Right renal pelvis (tissue), 4 donors: ENCODE data around the gene FRMD6. TPM values are rescaled to one million over a fixed set of nuclear protein-coding genes. Genes with fewer than 3 reads are reported as not detected.
A peak's percentile ranks its signal among the peaks of the same experiment; 100 is the strongest.

Experiments
- DNase-seq, 4 donors: peaks; one replicate each; pipeline ENCODE4 v3.0.0-alpha.2; 2013; ENCODE audit warnings: low read depth in 4 of 4, low spot score in 3 of 4, missing footprints in 1 of 4
- polyA plus RNA-seq, 4 donors: library from polyadenylated mRNA; unstranded; fragments of 120-200 nt; gene quantifications; one replicate each; pipeline ENCODE4 v1.2.1, GENCODE V29; 2013; ENCODE audit not compliant: insufficient read length in 4 of 4

The FRMD6 gene
- polyA plus RNA-seq, 4 donors = 18.0 to 21.0 (median 20.6) TPM

DNA sequence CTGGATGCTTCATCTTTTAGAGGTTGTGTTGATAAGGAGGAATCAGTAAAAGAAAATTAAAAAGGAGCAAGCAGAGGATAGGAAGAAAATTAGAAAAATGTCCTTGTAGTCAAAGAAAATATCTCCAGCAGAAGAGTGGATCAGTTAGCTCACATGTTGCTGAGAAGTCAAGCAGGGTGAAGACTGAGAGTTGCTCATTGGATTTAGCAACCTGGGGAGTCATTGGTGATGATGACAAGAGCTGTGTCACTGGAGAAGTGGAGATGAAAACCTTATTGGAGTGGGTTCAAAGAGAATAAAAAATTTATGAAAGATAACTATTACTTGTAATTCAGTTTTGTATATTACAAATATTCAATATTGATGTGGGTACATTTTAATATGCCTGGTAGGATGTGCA is 9.8 kb downstream of the FRMD6 start:
- no peak for DNase-seq

DNA sequence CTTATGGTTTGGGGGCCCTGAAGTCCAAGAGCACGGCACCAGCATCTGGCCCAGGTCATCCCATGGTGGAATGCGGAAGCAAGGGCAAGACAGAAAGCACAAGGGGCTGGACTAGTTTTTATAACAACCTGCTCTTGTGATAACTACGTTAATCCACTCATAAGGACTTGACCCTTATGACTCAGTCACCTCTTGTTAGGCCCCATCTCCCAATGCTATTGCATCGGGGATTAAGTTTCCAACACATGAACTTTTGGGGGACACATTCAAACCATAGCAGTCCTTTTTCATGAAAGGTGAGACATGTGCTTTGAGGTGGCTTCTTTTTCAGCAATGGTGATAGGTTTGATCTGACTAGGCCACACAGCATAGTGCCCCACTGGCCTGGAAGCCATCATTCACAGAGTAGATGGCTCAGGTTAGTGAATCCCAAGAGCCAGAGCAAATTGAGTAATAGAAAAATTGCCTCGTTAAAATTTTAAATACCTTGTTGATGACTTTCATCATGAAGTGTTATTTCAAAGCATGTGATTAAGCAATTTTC is 12.1 kb downstream of the FRMD6 start:
- DNase-seq = no peak

DNA sequence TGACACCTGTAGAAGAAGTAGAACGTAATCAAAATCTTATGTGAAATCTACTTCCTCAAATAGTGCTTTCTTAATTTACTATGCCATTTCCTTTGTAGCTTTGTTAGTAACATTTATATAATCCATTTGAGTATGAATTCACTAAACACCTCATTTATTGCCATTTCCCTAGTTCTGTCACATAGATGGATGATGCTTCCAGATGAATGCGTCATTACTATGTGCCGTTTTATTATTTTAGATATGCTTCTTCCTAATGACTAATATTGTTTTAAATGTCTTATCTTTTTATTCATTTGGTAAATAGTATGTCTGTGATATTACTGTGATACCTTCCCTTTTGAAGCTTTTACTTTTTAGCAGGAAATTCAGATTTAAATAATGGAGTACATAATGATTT is 14.4 kb downstream of the FRMD6 start:
- DNase-seq = no peak

DNA sequence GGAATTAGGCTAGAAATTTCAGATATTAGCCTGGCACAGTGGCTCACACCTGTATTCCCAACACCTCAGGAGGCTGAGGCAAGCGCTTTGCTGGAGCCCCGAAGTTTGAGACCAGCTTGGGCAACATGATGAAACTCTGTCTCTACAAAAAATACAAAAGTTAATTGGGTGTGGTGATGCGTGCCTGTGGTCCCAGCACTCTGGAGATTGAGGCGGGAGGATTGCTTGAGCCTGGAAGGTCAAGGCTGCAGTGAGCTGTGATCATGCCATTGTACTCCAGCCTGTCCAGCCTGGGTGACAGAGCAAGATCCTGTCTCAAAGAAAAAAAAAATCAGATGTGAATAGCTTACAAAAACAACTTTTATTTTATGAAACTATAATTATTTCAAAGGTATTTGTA is 15.1 kb downstream of the FRMD6 start:
- DNase-seq = peak in 1 of 4 donors; percentile 35

DNA sequence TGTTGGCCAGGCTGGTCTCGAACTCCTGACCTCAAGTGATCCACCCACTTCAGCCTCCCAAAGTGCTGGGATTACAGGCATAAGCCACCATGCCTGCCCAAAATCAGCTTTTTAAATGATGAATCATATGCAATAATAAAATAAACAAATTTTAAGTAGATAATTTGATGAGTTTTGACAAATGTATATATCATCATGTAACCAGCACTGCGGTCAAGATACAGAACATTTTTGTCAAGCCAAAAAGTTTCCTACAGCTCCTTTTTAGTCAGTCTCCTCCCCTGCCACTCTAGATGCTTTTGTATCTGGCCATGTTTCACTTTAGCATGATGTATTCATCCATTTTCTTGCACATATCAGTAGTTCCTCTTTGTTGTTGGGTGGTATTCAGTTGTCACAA is 17.2 kb downstream of the FRMD6 start:
- DNase-seq = no peak

DNA sequence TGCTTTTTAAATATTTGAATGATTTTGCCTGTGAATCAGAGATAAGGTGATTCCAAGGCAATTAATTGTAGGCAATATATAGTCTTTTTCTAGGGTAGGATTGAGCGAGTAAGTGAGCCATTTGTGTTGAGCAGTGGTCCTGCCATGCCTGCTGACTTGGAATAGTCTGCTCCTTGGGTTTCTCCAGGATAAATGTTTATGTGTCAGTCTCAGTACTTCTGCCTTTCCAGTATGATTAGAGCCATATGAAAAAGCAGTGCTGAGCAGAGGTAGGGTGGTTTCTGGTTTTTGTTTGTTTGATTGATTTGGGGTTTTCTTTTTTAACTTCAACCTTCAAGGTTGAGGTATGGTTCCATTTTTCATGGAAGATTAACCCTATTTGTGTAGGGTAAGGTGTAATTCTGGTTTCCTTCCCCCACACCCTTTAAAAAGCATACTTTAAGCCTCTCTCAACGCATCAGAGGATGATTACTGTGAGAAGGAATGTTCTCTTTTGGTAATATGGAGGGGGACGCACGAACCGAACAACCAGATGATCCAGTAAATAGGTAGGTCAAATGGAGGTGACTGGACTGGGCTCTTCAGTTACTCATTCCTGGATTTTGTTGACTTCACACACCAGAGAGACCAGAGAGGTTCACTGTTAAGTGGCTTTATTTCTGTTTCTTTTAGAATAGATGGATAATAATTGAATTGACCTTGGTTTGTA is 22.7 kb downstream of the FRMD6 start:
- no peak for DNase-seq

DNA sequence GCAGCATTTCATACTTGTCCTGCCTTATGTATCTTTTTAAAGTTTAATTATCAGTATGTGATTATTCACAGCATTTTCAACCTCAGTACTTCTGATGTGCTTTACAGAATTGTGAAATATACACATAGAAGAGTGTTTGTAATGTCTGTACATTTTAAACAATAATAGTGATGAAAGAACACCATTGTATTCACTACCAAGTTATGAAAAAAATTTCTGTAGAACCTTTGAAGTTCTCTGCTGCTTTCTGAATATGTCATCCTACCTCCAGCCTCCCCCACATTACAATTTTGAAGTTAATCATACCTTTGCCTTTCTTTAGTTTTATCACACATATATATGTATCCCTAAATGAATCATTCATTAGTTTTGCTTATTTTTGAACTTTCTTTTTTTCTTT is 24.8 kb downstream of the FRMD6 start:
- DNase-seq = no peak

DNA sequence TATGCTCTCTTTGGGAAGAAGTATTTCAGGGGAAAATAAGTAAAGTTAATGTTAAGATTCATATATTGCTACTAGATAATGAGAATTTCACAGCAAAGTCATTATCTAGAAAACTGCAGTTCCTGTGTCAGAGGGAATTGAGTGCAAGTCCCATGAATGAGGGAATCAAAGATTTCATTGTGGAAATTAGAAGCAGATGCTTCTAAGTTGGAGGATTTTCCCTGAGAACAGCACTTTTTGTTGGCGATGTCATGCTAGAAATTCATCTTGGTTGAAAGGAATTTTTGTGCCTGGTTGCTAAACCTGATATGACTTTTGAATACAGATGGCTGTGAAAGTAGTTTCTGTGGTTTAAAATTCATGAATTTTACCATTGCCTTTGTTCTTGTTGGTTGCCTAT is 25.6 kb downstream of the FRMD6 start:
- no peak for DNase-seq

DNA sequence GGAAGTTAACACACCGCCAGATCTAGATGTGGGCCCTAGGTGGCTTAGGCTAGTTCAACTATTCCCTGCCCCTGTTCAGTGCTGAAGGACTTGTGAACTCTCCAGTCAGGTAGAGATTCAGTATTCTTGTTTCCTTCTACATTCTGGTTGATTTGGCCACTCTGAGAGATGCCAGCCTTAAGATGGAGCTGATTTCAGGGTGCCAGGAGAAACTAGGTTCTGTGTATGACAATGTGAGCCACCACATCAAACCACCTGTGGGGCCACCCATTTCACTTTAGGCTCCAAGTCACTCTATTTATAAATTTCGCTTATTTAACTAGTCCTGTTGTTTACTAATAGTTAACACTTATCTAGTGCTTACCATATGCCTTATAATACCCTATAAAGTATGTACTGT is 26.0 kb downstream of the FRMD6 start:
- no peak for DNase-seq

DNA sequence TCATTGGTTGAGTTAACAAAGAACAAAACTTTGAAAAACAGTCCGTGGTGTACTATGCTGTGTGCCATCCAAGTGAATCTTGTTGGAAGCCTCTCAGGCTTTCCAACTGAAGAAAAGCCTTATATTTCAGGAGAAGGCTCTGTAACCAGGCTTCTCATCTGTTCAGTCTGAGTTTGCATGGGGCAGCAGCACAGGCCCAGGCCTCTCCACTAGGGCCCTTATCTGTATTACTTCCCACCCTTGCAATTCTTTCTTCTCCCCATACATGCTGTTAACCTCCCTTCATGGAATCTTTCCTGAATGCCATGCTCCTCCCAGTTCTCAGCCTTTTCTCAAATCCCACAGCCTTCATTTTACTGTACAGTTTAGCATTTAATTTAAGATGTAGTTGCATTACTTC is 28.3 kb downstream of the FRMD6 start:
- no peak for DNase-seq

DNA sequence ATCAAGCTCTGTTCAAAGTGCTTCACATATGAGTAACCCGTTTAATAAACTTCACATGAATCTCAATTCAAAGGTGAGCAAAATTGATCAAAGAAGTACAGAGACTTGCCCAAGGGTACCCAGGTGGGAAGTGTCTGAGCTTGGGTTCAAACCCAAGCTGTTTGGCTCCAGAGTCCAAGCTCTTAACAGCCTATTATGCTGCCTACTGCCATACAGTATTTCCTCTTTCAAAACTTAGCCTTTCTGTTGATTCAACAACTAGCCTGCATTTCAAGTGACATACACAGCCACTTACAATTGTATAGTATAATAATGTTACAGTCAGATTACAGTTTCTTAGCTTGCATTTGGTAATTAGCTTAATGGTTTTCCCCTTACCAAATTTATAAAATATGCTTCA is 29.7 kb downstream of the FRMD6 start:
- no peak for DNase-seq

DNA sequence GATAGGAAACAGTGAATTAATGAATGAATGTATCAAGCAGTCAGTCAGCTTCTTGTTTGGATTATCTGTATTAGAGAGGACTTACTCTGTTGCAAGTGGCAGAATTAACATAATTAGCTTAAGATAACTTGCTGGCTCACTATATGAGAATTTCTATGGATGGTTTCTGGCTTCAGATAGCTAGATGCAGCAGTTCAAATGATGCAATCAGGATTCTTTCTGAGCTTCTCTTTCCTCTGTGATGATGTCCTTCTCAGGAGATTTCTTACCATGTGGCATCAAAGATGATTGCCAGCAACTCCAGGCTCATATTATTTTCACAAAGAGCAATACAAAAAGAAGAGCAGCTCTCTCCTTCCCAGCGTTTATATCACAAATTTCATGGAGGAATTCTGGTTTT is 30.7 kb downstream of the FRMD6 start:
- no peak for DNase-seq

DNA sequence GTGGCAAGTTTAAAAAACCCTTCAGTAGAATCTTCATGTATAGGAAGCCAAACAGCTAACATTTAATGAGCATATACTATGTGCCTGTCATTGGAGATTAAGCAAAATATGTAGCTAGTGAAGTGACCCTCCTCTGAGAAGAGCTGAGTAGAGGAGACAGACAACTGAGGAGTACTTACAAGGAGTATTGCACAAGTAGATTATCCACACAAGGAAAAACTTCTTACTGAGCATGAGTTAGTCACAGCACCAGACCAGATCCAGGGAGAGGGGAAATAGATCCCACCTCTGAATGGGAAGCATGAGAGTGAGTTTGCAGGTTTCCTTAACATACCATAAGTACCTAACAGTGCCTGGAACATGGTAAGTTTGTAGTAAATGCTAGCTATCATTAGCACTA is 33.0 kb downstream of the FRMD6 start:
- no peak for DNase-seq

DNA sequence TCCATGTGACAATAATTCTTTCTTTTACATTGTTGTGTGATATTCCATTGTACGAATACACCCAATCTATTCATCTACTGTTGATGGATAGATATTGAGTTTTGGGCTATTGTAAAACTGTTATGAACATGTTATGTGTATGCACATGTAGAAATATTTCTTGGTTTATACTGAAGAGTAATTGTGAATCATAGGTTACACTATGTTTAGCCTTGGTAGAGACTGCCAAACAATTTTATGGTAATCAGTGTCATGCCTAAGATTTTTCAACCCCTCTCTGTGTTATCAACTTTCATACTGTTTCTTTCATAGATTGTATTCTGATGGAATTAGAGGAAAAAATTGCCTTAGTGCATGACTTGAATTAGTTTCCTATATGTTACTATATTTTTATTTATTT is 39.5 kb downstream of the FRMD6 start:
- no peak for DNase-seq

DNA sequence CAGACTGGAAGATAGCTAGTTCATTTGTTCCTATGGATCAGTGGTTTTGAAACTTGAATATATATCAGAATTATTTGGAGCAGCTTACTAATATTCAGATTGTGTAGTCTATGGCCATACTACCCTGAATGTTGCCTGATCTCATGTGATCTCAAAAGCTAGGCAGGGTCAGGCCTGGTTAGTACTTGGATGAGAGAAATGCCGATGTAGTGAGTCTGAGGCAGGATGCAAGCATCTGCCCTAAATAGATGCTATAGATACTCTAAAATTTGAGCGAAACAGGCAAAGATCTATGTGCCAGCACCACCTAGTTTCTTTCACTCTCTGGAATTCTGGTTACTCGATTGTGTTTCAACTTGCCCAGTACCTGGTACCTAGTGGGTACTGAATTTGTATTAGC is 40.9 kb downstream of the FRMD6 start:
- no peak for DNase-seq

DNA sequence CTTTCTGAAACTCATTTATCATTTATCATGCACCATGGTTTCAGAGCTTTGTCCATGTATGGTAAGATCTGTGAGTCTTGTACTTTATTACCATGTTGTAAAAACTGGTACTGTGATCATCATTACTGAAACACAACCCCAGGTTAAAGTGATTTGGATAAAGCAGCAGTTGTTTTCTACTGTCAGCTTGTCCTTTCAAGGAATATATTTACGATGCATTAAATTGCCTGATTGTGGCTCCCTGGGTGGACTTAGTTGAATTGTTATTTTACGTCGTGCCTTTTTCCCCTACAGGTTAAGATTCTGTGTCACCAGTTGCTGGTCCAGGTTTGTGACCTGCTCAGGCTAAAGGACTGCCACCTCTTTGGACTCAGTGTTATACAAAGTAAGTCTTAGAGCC is 46.1 kb downstream of the FRMD6 start:
- DNase-seq = no peak

DNA sequence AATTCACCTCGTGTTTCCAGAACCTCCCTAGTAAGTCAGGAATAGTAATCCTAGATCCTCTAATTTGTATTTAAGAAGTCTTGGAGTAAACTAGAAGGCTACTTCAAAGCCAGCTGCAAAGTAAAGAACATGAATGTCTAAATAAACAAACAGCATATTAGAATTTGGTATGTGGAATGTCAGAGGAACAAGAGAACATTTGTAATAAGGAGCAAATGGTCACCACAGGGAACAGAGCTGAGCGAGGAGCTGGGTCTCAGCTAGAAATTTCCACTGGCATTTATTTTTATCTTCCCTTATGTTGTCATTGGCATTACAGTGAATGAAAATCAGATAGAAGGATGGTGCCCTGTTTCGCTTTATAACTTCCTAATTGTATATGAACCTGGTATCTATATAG is 50.2 kb downstream of the FRMD6 start:
- no peak for DNase-seq

DNA sequence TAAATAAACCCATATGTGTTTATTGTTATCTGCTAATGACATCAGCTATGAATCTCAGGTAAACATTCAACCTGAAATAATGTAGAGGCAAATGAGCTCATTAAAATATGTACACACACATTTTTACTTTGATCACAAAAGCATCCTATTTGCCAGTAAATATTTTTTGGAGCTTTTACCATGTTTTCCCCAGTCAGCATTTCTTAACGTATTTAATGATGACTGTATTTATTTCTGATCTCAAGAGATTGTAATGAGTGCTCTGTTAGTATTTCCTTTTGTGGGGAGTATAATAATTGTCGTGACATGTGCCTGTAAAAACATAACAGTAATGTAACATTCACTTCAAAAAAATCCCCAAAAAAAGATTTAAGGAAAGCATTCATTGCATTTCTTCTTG is 52.1 kb downstream of the FRMD6 start:
- no peak for DNase-seq

DNA sequence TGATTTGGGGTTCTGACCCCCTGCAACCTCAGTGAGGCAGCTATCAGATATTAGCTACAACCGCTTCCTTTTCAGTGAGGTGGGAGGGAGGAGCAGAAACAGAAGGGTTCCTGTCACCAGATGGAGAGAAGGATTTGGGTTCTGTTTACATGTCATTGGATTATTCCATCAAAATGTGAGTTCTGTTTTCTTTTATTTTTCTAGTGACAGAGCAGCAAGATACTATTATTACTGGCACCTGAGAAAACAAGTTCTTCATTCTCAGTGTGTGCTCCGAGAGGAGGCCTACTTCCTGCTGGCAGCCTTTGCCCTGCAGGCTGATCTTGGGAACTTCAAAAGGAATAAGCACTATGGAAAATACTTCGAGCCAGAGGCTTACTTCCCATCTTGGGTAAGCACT is 52.8 kb downstream of the FRMD6 start:
- DNase-seq = no peak

DNA sequence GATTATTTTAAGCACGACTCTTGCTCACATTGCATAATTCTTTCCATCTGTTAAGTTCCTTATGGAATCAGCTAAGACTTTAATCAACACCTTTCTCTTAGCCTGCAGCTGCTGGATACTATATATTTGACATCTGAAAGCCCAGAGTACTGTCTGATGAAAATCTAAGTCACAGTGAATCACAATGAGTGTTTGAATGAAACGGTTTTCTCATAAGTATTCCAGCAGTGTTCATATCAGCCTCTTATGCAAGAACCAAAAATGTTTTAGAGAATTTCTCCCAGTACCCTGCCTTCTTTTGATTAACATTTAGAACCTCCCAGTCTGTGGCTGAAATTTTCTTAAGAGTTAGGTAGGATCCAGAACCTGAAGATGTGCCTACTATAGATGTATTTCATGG is 55.6 kb downstream of the FRMD6 start:
- no peak for DNase-seq

DNA sequence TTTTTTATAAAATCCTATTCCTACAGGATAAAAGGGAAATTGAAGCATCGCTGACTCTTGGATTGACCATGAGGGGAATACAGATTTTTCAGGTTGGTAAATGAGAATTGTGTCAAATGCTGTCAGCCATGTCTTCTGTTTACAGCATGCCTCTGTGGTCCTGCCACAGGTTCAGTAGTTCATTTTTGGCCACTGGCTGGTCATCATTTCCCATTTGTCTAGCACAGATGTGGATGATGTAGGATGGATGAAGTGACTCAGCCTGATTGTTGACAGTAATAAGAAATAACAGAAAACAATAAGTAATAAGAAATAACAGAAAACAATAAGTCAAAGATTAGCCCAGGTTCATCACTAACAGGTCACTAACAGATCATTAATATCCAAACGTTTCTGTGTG is 59.8 kb downstream of the FRMD6 start:
- no peak for DNase-seq

DNA sequence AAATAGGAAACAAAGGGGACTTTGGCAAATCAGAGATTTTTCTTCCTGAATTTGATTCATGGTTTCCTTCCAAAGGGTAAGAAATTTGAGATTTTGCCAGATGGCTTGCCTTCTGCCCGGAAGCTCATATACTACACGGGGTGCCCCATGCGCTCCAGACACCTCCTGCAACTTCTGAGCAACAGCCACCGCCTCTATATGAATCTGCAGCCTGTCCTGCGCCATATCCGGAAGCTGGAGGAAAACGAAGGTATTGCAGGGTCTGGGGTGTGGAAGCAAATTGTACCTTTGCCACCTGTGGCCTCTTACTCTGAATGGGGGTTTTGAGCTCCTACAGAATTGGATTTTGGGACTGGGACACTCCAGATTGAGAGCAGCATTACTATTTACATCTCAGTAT is 63.5 kb downstream of the FRMD6 start:
- DNase-seq = no peak

DNA sequence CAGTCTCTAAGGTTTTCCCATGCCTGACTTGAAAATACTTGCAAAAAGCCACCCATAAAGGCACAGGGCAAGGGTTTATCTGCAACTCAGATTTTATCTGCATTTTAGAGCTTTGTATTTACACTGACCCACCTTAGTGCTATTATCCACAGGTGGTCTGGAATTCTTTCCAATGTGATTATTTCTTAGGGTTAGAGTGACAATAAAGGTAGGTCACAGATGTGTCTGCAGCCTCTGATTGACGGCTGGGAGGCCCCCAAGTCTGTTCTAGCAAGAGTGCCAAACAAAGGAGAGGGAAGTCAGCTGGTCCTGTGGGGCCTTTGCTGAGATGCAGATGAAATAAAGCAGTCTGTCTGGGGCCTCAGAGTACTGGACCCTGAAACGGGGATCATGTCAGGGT is 64.0 kb downstream of the FRMD6 start:
- no peak for DNase-seq
